Naive thymus-derived CD8-positive, alpha-beta T cell (primary cell): Measurements from ENCODE around the gene STAT5A. TPM values are rescaled to one million over a fixed set of nuclear protein-coding genes. Genes with fewer than 3 reads are reported as not detected.
"Not testable (repeated sequence)": the region's sequence is repeated elsewhere in the genome, so short reads cannot be mapped to it uniquely, and the experiment has no call there.

Source experiments
- ATAC-seq, 2 donors: fragments of 150-1000 bp; cut with Tn5 transposase in 1 of 2; sonication (Bioruptor Pico), chemical (Tn5 transposase) in 1 of 2; 1 replicate in 1 of 2; 2 replicates in 1 of 2; pipeline ENCODE4 v1.10.0; 2021; ENCODE audit warnings: mild to moderate bottlenecking in 2 of 2, moderate library complexity in 2 of 2
- POLR2A ChIA-PET: fragments of 350-600 bp; sonication (Branson Sonifier 250); formaldehyde crosslinking; loops from one replicate; lab custom pipeline; 2021; ENCODE audit warnings: antibody characterized with exemption; lab: Charles Lee
- DNase-seq, 10 donors: peaks; one replicate each; pipeline versions ENCODE4 v3.0.0 to v3.0.0-alpha.2; 2020 to 2022
- H3K27ac Mint-ChIP-seq, 10 donors: one replicate each; pipeline ENCODE4 v1.8.0; 2020 to 2022; ENCODE audit warnings: mild to moderate bottlenecking in 10 of 10, mixed read lengths in 10 of 10, moderate library complexity in 4 of 10, inconsistent platforms in 1 of 10
- H3K27me3 Mint-ChIP-seq, 5 donors: one replicate each; pipeline ENCODE4 v1.8.0; 2021 to 2022; ENCODE audit warnings: mixed read lengths in 5 of 5
- H3K36me3 Mint-ChIP-seq, 3 donors: one replicate each; pipeline ENCODE4 v1.8.0; 2020 to 2022; ENCODE audit warnings: mixed read lengths in 3 of 3, mild to moderate bottlenecking in 2 of 3, inconsistent platforms in 1 of 3
- H3K4me1 Mint-ChIP-seq, 4 donors: one replicate each; pipeline ENCODE4 v1.8.0; 2021 to 2022; ENCODE audit warnings: mixed read lengths in 4 of 4
- H3K4me3 Mint-ChIP-seq, 10 donors: one replicate each; pipeline ENCODE4 v1.8.0; 2020 to 2022; ENCODE audit warnings: mild to moderate bottlenecking in 10 of 10, mixed read lengths in 10 of 10, moderate library complexity in 6 of 10, inconsistent platforms in 1 of 10
- H3K9me3 Mint-ChIP-seq, 9 donors: one replicate each; pipeline ENCODE4 v1.8.0; 2020 to 2022; ENCODE audit warnings: mixed read lengths in 9 of 9, mild to moderate bottlenecking in 3 of 9, inconsistent platforms in 1 of 9, moderate library complexity in 1 of 9
- polyA plus RNA-seq, 3 donors: library from polyadenylated mRNA; unstranded; fragments of 300-500 nt; fragmentation: Illumina TruSeq; gene quantifications; one replicate each; pipeline ENCODE4 v1.2.3, GENCODE V29; 2021
- total RNA-seq, 8 experiments: library from RNA in 2 of 8; stranded (reverse) in 2 of 8; gene quantifications; one replicate each; pipeline ENCODE4 v1.2.3 and lab custom pipeline; 2021 to 2026

Gene STAT5A
- total and polyA plus RNA-seq, 5 experiments from 2014 or later = 59.6 to 122 (median 115) TPM

- POLR2A ChIA-PET = interaction anchor here (0.5 to 7.8 kb wide), 18 partner anchors 9 to 1706 kb away, joined by 3 to 62 read pairs (median 4); partner anchors contain the start of genes STAT3, STAT5A and STAT5B
- H3K36me3 Mint-ChIP-seq = peaks cover 0 to 55% (median 12%) of the 10 kb centered on the region in 3 donors
- H3K4me1 Mint-ChIP-seq = peaks cover 32 to 74% (median 61%) of the 10 kb centered on the region in 4 donors
- DNase-seq (no peak), ATAC-seq (no peak)
- no peaks in the 10 kb centered on the region for H3K9me3 Mint-ChIP-seq
- H3K27ac Mint-ChIP-seq = peak overlapping the region; percentile 84 to 93 (median 90)
- H3K27me3 Mint-ChIP-seq = no peaks in the 10 kb centered on the region
- peak overlapping the region; percentile 47 to 86 (median 74) for H3K4me3 Mint-ChIP-seq
Observed at GRCh38 chr17:42312035-42312284, 23.7 kb downstream of the STAT5A start.

- peak; percentile 72 to 73 for ATAC-seq
- H3K27ac Mint-ChIP-seq = peak overlapping the region; percentile 84 to 93 (median 90)
- peak overlapping the region; percentile 61 to 86 (median 74) for H3K4me3 Mint-ChIP-seq
- peak; percentile 66 to 87 (median 74) for DNase-seq
- H3K9me3 Mint-ChIP-seq = no peaks in the 10 kb centered on the region
- peaks cover 0 to 54% (median 13%) of the 10 kb centered on the region in 3 donors for H3K36me3 Mint-ChIP-seq
- H3K4me1 Mint-ChIP-seq = peaks cover 32 to 80% (median 66%) of the 10 kb centered on the region in 4 donors
- no peaks in the 10 kb centered on the region for H3K27me3 Mint-ChIP-seq
- POLR2A ChIA-PET = interaction anchor here (0.5 to 7.8 kb wide), 22 partner anchors 8 to 1706 kb away, joined by 3 to 62 read pairs (median 5); partner anchors contain the start of genes CNP, STAT3, STAT5A and STAT5B
Observed at GRCh38 chr17:42312285-42313130, 24.2 kb downstream of the STAT5A start.

GRCh38 chr17:42313389-42313772, 25.1 kb downstream of the STAT5A start:
- DNase-seq (no peak), ATAC-seq (no peak)
- Mint-ChIP-seq H3K4me3 (peak overlapping the region in 9 of 10 donors; percentile 40 to 86 (median 74)), H3K9me3 (no peaks in the 10 kb centered on the region), H3K27me3 (no peaks in the 10 kb centered on the region), H3K36me3 (peaks cover 0 to 50% (median 13%) of the 10 kb centered on the region in 3 donors), H3K4me1 (peaks cover 32 to 81% (median 70%) of the 10 kb centered on the region in 4 donors), H3K27ac (peak overlapping the region; percentile 84 to 93 (median 90))
- POLR2A ChIA-PET = interaction anchor here (0.5 to 7.8 kb wide), 15 partner anchors 9 to 347 kb away, joined by 3 to 62 read pairs (median 6); partner anchors contain the start of genes CNP, DNAJC7, STAT3 and STAT5A

- POLR2A ChIA-PET = interaction anchor here (0.5 to 7.8 kb wide), 19 partner anchors 8 to 297 kb away, joined by 3 to 62 read pairs (median 5); partner anchors contain the start of genes DNAJC7, GHDC, STAT3 and STAT5A
- Mint-ChIP-seq H3K27ac (peak overlapping the region; percentile 84 to 93 (median 91)), H3K9me3 (no peaks in the 10 kb centered on the region)
Observed at GRCh38 chr17:42313773-42314566, 25.7 kb downstream of the STAT5A start.

GRCh38 chr17:42315402-42316156, 27.3 kb downstream of the STAT5A start:
- peak overlapping the region; percentile 10 to 75 (median 71) for H3K4me3 Mint-ChIP-seq
- POLR2A ChIA-PET = interaction anchor here (0.5 to 7.8 kb wide), 11 partner anchors 26 to 238 kb away, joined by 3 to 62 read pairs (median 5); partner anchors contain the start of genes STAT3, STAT5A and STAT5B
- DNase-seq (peak in 9 of 10 donors; percentile 24 to 75 (median 34)), ATAC-seq (peak; percentile 29 to 52)
- peaks cover 33 to 84% (median 81%) of the 10 kb centered on the region in 4 donors for H3K4me1 Mint-ChIP-seq
- no peaks in the 10 kb centered on the region for H3K9me3 Mint-ChIP-seq
- peaks cover 0 to 43% (median 13%) of the 10 kb centered on the region in 3 donors for H3K36me3 Mint-ChIP-seq
- no peaks in the 10 kb centered on the region for H3K27me3 Mint-ChIP-seq
- peak overlapping the region; percentile 35 to 96 (median 88) for H3K27ac Mint-ChIP-seq

More at GRCh38 chr17:42313773-42314566, 25.7 kb downstream of the STAT5A start:
- H3K4me1 Mint-ChIP-seq = peaks cover 32 to 81% (median 75%) of the 10 kb centered on the region in 4 donors
- peak in 5 of 10 donors; percentile 17 to 51 (median 30) for DNase-seq
- peak overlapping the region in 9 of 10 donors; percentile 40 to 86 (median 74) for H3K4me3 Mint-ChIP-seq
- H3K36me3 Mint-ChIP-seq = peaks cover 0 to 47% (median 13%) of the 10 kb centered on the region in 3 donors
- ATAC-seq = peak in 1 of 2 donors; percentile 20
- H3K27me3 Mint-ChIP-seq = no peaks in the 10 kb centered on the region

- peaks cover 29 to 82% (median 78%) of the 10 kb centered on the region in 4 donors for H3K4me1 Mint-ChIP-seq
- POLR2A ChIA-PET = interaction anchor here (0.6 to 7.8 kb wide), 5 partner anchors 28 to 215 kb away, joined by 3 to 62 read pairs (median 4); partner anchors contain the start of genes STAT3 and STAT5A
- DNase-seq (no peak), ATAC-seq (no peak)
- H3K27me3 Mint-ChIP-seq = no peaks in the 10 kb centered on the region
- no peaks in the 10 kb centered on the region for H3K9me3 Mint-ChIP-seq
- peaks cover 0 to 41% (median 10%) of the 10 kb centered on the region in 3 donors for H3K36me3 Mint-ChIP-seq
- peak overlapping the region in 5 of 10 donors; percentile 11 to 57 (median 42) for H3K4me3 Mint-ChIP-seq
- H3K27ac Mint-ChIP-seq = peak overlapping the region; percentile 57 to 92 (median 76)
Observed at GRCh38 chr17:42316755-42317154, 28.5 kb downstream of the STAT5A start.

- DNase-seq (no peak), ATAC-seq (no peak)
- Mint-ChIP-seq H3K4me1 (peaks cover 29 to 84% (median 78%) of the 10 kb centered on the region in 4 donors), H3K36me3 (peaks cover 0 to 44% (median 16%) of the 10 kb centered on the region in 3 donors), H3K4me3 (peak overlapping the region in 5 of 10 donors; percentile 3 to 42 (median 27)), H3K27ac (peak overlapping the region; percentile 32 to 92 (median 80)), H3K9me3 (no peaks in the 10 kb centered on the region), H3K27me3 (no peaks in the 10 kb centered on the region)
- POLR2A ChIA-PET = interaction anchor here (0.6 to 7.8 kb wide), 8 partner anchors 9 to 294 kb away, joined by 3 to 62 read pairs (median 4); partner anchors contain the start of genes STAT3 and STAT5A
Observed at GRCh38 chr17:42317266-42317845, 29.1 kb downstream of the STAT5A start.

- not testable (repeated sequence) for H3K9me3 Mint-ChIP-seq, H3K27me3 Mint-ChIP-seq, ATAC-seq, DNase-seq
- H3K36me3 Mint-ChIP-seq = peaks cover 0 to 50% (median 19%) of the 10 kb centered on the region in 3 donors
- peak overlapping the region in 1 of 10 donors; percentile 65 for H3K4me3 Mint-ChIP-seq
- H3K4me1 Mint-ChIP-seq = peaks cover 28 to 86% (median 80%) of the 10 kb centered on the region in 4 donors
- POLR2A ChIA-PET = interaction anchor here (0.7 to 7.8 kb wide), 7 partner anchors 9 to 294 kb away, joined by 3 to 62 read pairs (median 4); partner anchors contain the start of genes STAT3 and STAT5A
- peak overlapping the region in 5 of 10 donors; percentile 27 to 89 (median 35) for H3K27ac Mint-ChIP-seq
Observed at GRCh38 chr17:42317967-42318366, 29.7 kb downstream of the STAT5A start.

- POLR2A ChIA-PET = interaction anchor here (1.1 to 3.6 kb wide), 7 partner anchors 9 to 219 kb away, joined by 3 to 30 read pairs (median 4); no protein-coding TSS in a partner anchor
- no peaks in the 10 kb centered on the region for H3K27me3 Mint-ChIP-seq
- no peaks in the 10 kb centered on the region for H3K9me3 Mint-ChIP-seq
- peak overlapping the region in 1 of 10 donors; percentile 5 for H3K4me3 Mint-ChIP-seq
- H3K27ac Mint-ChIP-seq = peak overlapping the region in 9 of 10 donors; percentile 29 to 91 (median 57)
- peaks cover 0 to 77% (median 19%) of the 10 kb centered on the region in 3 donors for H3K36me3 Mint-ChIP-seq
- ATAC-seq (no peak), DNase-seq (no peak)
- peaks cover 11 to 63% (median 55%) of the 10 kb centered on the region in 4 donors for H3K4me1 Mint-ChIP-seq
Observed at GRCh38 chr17:42321555-42321954, 33.3 kb downstream of the STAT5A start.

GRCh38 chr17:42322382-42323267, 34.3 kb downstream of the STAT5A start:
- H3K4me1 Mint-ChIP-seq = peaks cover 8 to 52% (median 44%) of the 10 kb centered on the region in 4 donors

More at GRCh38 chr17:42322382-42323267, 34.3 kb downstream of the STAT5A start:
- H3K27ac Mint-ChIP-seq = peak overlapping the region; percentile 19 to 94 (median 82)
- POLR2A ChIA-PET = interaction anchor here (0.6 to 3.6 kb wide), 8 partner anchors 10 to 285 kb away, joined by 3 to 30 read pairs (median 5); partner anchors contain the start of gene STAT3
- DNase-seq (peak; percentile 90 to 98 (median 93)), ATAC-seq (peak; percentile 94 to 96)
- no peak overlapping the region for H3K4me3 Mint-ChIP-seq
- H3K36me3 Mint-ChIP-seq = peaks cover 0 to 78% (median 15%) of the 10 kb centered on the region in 3 donors
- H3K27me3 Mint-ChIP-seq = no peaks in the 10 kb centered on the region
- no peaks in the 10 kb centered on the region for H3K9me3 Mint-ChIP-seq
